CD4-positive, alpha-beta T cell treated with Interleukin-2 at 100 ng/mL for 4 hours (primary cell): ENCODE results near the gene DBF4B.
"Not testable (repeated sequence)": the region's sequence is repeated elsewhere in the genome, so short reads cannot be mapped to it uniquely, and the experiment has no call there.

Source experiments
- DNase-seq: peaks from one replicate; pipeline ENCODE4 v3.0.0-alpha.2; 2020; ENCODE audit warnings: low spot score

DBF4B gene

DNA sequence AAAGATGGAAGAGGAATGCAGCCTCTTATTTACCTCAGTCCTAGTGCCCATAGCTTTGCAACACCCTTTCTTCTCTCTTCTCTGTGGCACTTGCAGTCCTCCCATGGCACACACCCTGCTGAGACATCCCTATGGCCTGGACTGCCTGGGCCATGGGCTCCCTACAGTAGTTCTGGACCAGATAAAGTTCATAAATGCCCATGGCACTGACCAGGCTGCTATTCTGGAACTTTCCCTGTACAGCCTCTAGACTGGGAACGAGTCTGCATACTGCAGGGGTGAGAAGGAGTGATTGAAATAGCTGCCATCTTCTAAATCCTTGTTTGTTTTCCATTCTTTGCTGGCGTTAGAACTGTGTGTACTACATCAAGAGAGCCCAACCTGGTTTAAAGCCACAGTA lies 25.8 kb downstream of the DBF4B start:
- no peak for DNase-seq

DNA sequence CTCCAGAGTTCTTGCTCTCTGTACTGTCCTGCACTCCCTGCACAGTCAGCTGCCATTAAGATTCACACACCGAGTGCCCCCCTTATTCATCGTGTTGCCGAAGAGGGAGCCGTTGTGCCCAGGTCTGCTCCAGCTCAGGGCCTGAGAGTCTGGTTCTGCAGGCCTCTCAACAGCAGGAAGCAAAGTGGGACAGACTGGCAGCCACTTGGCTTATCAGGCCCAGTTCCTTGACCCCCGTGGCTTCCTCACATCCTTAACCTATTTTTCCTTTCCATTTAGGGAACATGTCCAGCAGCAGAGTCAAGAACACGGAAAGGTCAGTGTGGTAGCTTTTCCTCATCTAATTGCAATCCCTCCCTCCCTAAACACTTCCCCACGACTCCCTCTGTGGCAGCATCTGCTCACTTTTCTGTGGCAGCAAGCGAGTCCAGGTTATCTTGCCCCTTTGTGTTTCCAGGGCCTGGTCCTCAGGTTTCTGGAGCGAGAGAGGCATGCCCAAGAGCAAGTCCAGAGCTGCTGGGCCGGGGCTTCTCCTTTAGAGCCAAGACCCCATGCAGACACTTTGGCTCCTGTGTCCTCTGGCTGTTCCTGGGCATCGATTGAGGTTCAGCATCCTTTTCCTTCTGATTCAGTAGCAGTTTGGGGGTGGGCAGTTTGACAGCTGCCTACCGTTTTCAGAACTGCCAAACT lies 28.2 kb downstream of the DBF4B start:
- DNase-seq = no peak

DNA sequence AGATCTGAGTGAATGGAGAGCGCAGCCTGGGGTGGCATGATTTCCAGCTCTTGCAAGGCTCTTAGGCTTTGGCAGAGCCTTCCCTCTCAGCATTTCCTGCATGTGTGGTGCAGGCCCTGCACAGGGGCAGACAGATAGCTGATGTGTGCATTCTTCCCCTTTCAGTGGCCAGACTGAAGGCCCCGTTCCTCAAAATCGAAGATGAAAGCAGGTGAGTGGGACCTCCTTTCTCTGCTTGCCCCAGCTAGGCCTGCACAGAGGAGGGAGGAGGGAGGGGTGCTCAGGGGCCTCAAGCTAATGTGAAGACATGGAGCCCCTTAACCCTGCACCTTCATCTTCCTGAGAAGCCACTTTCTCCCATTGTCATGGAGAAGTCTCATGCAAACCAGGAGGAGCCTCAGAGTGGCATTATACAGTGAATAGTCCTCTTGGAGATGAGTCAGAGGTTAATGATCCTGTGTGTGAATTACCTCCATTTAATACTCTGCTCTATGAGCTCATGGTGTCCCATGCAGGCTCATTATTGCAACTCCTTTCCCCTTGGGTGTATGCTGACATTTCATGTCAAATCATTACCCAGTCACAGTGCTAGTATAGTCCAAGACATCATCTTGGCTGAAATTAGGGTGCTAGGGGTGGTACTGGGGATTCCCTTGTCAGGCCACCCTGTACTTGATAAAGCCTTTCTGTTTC lies 29.9 kb downstream of the DBF4B start:
- no peak for DNase-seq

DNA sequence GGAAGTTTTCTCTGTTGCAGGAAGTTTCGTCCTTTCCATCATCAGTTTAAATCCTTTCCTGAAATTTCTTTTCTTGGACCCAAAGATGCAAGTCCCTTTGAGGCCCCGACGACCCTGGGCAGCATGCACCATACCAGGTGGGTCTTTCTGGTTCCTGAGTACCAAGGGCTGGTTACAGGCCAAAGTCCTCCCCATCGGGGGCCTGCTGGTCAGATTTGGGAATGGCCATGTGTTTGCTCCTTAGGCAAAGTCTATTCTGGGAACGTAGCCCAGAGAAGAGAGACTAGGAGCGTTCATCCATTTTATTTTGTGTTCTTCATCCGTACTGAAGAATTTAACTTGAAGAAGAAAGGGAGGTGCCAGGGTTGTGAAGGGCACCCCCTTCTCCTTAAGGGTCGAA lies 32.9 kb downstream of the DBF4B start:
- no peak for DNase-seq

DNA sequence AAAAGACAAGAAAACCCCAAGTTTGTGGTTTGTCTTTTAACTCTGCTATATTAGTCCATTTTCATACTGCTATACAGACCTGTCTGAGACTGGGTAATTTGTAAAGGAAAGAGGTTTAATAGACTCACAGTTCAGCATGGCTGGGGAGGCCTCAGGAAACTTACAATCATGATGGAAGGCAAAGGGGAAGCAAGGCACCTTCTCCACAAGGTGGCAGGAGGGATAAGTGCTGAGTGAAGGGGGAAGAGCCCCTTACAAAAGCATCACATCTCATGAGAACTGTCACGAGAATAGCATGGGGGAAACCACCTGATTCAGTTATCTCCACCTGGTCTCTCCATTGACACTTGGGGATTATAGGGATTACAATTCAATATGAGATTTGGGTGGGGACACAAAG lies 36.8 kb downstream of the DBF4B start:
- DNase-seq = no peak

DNA sequence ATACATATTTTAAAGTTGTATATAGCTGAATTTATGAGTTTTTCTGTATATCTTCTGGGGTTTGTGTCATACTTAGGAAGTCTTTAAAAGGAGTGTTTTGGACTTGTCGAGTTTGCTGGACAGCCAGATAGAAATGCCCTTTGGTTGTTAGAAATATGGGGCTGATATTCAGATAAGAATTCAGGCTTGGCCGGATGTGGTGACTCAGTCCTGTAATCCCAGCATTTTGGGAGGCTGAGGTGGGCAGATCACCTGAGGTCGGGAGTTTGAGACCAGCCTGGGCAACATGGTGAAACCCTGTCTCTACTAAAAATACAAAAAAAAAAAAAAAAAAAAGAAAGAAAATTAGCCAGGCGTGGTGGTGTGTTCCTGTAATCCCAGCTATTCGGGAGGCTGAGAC lies 37.3 kb downstream of the DBF4B start:
- DNase-seq = not testable (repeated sequence)

DNA sequence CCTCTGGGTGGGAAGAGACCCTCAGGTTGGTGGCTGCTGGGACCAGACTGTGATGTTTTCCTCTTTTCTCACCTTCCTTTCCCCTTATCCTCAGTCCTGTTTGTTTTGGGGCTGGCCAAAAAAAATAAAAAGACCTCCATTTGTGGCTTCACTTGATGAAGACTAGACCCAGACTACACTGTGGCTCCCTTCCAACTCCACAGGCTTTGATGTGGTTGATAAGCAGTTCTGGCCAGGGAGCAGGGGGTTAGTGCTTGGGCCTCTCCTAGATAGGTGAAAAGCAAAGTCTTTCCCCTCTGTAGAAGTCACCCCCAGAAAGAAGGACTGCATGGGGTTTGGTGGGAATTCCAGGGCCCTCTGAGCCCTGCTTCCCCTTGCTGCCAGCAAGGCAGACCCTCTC lies 39.1 kb downstream of the DBF4B start:
- DNase-seq = no peak

DNA sequence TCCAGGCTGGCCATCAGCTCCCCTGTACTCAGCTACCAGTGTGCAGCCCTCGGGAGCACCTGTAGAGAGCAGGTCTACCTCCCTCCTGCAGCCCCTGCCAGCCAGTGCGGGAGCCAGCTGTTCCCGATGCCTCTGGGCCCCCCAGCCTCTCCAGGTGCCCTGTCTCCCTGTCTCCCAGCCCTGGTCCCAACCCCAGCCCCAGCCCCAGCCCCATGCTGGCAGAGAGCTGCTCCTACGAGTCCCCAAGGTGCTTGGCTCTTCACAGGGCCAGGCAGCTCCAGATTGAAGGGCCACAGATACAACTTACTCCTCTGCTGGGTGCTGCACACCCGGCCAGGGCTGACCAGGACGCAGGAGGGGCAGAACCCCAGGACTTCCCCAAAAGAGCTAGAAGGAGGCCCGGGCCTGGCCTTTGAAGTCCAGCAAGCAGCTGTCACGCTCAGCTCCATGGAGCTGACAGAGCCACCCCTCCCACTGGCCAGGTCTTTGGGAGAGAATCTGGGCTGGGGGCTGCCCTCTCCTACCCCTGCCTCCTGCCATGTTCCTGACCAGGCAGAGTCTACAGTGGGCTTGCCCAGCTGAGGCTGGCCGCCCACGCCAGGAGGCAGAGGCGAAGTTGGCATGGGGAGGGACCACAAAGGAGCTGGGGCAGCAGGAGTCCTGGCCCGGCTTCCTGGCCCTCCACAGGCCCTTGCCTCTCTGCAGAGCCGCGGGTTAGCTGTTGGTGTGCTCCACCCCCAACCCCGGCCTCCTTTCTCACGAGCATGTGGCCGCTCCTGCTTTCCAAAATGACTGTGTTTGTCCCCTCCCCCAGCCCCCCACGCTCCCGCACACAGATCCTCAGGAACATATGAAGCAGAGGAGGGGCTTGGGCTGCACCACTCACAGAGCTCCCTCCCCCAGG lies 40.9 kb downstream of the DBF4B start:
- no peak for DNase-seq

DNA sequence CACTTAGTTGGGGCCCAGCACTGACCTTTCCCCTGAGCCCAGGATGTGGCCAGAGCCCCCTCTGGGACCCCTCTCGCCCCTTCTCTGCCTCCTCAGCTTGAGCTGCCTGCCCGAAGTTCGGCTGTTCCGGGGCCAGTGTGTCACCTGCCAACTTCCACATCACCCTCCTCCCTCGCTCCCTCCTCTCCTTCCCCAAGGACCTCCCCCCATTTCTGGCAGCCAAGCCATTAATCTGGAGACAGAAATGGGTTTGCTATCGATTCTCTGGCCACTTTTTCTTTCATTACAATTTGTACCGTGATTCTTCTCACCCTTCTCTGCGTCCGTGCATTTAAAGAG lies 41.5 kb downstream of the DBF4B start:
- DNase-seq = no peak

DNA sequence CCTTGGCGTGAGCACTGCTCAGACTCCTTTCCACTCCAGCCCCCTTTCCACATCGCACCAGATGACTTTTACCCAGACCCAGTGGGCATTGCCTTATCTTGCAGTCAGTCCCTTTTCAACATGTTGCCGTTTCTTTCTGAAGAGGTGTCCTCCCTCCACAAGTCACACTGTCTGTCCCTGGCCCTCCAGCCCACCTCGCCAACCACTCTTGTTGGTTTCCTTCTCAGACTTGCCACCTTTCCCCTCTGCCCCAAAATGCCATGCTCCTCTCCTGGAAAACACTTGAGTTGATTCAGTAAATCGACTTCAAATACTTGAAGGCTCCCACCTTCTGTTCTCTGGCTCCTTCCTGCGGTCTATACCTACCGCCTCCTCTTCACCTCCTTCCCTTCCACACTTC lies 42.9 kb downstream of the DBF4B start:
- DNase-seq = no peak

DNA sequence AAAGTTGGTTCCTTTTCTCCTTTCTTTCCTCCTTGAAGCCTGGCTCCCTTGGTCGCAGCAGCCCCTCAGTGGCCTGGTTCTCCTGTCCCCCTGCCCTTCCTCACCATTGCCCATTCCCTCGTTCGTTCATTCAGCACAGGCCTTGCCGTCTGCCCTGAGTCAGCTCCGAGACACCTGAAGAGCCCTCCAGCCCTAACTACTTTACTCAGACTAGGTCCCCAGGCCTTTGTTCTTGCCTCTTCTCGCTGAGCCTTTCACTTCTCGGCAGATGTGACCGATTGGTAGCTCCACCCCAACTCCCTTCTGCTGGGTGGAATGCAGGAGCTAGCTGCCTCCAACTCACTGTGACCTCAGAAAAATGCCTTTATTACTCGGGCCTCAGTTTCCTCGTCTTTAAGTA lies 43.3 kb downstream of the DBF4B start:
- no peak for DNase-seq

DNA sequence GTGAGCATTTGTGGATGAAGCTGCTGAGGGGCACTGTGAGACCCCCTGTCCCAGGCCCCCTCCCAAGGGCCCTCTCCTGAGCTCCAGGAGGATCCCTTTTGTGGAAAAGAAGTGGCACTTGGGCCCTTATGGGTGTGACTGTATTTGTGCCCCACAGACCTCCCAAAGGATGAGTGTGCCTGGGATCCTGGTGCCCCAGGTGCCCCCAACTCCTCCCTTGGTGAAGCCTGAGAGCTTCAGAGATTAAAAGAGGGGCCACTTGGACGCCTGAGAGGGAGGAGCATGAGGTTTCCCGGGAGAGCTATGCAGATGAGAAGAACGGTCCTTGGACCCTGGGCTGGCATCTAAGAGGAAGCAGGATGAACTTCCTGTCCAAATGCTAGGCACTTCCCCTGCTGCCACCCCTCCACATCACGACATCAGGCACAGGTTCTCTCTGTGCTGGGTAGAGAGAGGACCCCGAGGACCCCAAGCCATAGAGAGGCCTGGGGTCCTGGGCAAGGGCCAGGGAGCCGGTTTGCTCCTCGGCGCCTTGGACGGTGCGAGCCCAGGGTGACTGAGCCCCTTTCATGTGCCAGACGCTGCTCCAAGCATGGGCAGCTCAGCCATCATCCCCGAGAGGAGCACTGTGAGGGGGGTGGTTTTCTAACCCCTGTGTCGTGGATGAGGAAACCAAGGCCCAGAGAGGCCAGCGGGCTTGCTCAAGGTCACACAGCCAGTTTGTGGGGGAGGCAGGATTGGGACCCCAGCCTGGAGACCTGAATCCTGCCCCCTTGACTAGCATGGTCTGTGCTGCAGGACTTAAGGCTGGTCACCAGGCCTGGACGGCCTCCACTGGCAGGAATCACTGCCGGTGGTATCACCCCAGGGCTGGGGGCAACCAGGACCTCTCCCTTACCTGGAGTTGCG lies 44.7 kb downstream of the DBF4B start:
- DNase-seq = no peak

DNA sequence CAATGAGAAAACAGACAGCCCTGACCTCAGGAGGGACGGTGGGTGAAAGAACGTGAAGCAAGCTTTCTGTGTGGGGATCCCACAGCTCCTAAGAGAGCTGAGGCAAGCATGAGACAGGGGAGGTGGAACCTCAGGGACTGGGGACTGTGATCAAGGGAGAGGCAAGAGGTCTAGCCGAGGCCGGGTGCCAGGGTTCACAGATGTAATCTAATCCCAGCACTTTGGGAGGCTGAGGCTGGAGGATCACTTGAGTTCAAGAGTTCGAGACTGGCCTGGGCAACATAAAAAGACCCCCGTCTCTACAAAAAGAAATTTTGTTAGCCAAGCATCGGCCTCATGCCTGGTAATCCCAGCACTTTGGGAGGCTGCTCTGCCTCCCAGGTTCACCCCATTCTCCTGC lies 45.8 kb downstream of the DBF4B start:
- DNase-seq = no peak

DNA sequence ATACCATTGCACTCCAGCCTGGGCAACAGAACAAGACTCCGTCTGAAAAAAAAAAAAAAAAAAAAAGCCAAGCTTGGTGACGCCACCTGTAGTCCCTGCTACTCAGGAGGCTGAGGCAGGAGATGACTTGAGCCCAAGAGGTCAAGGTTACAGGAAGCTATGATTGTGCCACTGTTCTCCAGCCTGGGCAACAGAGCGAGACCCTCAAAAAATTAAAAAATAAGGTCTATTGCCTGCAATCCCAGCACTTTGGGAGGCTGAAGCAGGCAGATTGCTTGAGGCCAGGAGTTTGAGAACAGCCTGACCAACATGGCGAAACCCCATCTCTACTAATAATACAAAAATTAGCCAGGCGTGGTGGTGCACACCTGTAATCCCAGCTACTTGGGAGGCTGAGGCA lies 46.7 kb downstream of the DBF4B start:
- DNase-seq = not testable (repeated sequence)

DNA sequence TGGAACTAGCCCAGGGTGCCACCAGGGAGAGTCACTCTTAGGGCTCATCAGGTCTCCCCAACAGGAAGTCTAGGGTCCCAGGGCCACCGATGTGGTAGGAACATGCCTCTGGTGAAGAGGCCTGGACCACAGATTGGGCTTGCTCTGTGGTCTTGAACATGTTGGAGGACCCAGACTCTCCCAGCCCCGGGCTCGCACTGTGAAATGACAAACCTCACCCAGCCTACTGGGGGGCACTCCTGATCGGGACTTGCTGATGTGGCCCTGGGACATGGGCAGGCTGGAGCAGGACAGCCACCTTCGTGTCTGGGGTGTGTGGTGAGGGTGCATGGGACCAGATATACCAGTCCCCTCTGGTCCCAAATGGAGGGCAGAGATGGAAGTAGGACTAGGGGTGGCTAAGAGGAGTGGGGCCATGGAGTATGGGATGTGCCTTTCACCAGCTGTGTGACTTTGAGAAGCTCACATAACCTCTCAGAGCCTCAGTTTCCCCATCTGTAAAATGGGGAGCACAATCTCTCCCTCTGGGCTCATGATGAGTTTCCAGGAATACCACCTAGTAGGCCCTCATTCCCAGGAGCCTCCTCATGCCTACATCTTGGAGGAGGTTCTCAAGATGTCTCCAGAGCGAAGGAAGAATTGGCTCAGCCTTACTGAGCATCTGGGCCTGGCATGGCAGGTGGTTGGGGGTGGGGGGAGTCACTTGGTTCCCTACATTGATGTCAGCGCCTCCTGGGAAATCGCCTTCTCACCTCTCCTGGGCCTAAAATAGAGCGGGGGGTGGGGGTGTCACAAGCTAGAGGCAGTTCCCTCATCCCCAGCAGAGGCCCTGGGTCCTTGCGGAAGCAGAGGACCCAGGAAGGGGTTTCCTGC lies 48.8 kb downstream of the DBF4B start:
- DNase-seq = no peak

DNA sequence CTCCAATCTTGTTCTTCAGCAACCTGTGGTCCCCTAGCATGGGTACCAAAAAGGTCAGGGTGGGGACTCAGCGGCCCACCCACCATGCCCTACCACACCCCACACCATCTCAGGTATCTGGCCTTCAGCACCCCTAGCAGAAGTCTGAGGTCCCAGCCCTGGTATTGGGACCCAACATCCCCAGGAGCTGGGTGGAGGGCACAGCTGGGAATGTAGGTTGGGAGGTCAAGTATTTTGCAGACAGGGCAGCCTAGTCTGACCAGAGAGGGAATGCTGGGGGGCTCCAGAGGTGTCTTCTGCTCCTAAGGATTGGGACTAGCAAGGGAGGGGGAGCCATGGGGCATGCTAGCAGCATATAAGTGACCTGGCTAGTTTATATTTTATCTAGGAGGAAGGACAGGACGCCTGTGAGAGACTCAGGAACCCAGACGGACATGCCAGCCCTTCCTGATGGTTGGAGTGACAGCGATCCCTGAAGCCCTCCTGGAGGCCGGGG lies 49.5 kb downstream of the DBF4B start:
- no peak for DNase-seq

DNA sequence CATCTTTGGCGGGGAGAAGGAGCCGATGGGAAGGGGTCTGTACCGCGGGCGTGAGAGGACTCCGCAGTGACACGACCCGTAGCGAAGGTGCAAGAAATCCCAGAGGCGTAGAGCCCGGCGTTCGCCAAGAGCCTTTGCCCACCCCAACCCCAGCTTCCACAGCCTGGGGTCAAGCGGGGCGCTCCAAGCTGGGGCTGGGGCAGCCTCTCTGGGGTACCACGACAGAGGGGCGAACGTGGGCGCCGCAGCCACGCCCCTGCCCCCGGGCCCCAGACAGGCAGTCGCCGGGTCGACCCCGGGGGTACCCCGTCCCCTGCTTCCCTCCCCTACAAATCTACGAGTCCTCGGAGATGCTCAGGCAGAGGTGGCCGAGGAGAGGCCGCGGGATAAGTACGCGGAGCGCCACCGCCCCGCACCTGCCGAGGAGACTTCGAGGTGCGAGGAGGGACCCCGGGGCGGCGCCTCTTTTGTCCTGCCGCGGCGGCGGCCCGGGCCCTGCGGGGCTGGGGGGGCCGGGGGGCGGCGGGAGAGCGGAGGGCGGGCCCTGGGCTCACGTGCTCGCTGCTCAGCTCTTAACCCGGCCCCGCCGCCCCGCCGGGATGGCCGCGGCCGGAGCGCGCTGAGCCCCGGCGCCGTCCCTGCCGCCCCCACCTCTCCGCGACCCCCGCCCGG lies 50.1 kb downstream of the DBF4B start, which contains the start of gene ADAM11:
Gene ADAM11 (plus strand): TSS at position 575 of the 672 bp plus-strand sequence. CDS start 212 bp downstream, outside the sequence.
- DNase-seq = no peak

DNA sequence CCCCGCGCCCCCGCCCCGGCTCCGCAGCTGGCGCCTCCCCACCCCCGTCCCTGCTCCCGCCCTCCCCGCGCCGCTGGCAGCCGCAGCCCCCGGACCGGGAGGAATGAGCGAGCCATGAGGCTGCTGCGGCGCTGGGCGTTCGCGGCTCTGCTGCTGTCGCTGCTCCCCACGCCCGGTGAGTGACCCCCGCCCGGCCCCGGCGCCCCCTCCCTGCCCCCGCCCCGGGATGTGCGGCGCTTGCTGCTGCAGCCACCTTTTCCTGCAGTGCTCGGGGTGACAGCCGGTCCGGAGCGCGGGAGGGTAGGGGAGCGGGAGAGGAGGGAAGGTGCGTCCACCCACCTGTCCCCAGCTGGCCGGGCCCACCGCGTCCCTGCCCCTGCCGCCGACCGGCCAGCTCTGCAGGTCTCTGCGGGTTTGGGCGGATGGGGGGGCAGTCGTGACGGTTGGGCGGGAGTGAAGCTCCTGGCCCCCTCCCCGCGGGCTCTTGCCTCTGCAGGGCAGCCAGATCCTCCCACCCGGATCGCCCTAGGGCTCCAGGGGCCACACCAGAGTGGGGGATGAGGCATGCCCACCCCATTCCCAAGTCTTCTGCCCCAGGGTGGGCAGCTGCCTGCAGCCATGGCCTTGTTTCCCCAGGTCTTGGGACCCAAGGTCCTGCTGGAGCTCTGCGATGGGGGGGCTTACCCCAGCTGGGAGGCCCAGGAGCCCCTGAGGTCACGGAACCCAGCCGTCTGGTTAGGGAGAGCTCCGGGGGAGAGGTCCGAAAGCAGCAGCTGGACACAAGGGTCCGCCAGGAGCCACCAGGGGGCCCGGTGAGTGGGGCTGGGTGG lies 50.8 kb downstream of the DBF4B start:
- DNase-seq = no peak

DNA sequence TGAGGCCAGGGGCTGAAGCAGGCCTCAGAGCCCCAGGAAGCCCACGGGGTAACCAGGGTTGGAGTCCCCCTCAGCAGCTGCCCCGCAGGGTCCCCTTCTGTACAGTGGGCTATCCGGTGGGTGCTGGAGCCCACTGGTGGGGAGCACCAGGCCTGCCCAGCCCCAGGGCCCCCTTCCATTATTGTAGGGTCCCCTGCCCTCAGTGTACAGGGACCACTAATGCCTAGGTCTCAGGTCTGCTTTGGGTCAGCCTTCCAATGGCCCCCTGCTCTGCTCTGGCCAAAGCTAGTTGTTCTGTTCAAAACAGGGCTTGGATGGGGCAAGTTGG lies 51.4 kb downstream of the DBF4B start:
- DNase-seq = no peak
